ENCODE results near the gene BAG1.

The BAG1 gene

GRCh38 chr9:33241298-33241697 is 23.2 kb downstream of the BAG1 start:
- no peak for DNase-seq

- DNase-seq = peak in 1 of 5 experiments; percentile 48
Observed at GRCh38 chr9:33239921-33240320, 24.6 kb downstream of the BAG1 start, which contains the start of gene SPINK4. SPINK4 (plus strand) TSS chr9:33240167; CDS start chr9:33240209, 42 bp downstream.

- no peak for DNase-seq
Observed at GRCh38 chr9:33236571-33236970, 27.9 kb downstream of the BAG1 start.

GRCh38 chr9:33234511-33235467 is 29.7 kb downstream of the BAG1 start:
- no peak for DNase-seq

GRCh38 chr9:33233626-33234342 is 30.7 kb downstream of the BAG1 start:
- no peak for DNase-seq

- no peak for DNase-seq
Observed at GRCh38 chr9:33232815-33233214, 31.7 kb downstream of the BAG1 start.

- DNase-seq = no peak
Observed at GRCh38 chr9:33231623-33231942, 32.9 kb downstream of the BAG1 start.

- no peak for DNase-seq
Observed at GRCh38 chr9:33230756-33231622, 33.5 kb downstream of the BAG1 start.

- no peak for DNase-seq
Observed at GRCh38 chr9:33229359-33230114, 35.0 kb downstream of the BAG1 start.

- DNase-seq = no peak
Observed at GRCh38 chr9:33228606-33229005, 35.9 kb downstream of the BAG1 start.

GRCh38 chr9:33227741-33228140 is 36.8 kb downstream of the BAG1 start:
- DNase-seq = no peak

GRCh38 chr9:33227008-33227398 is 37.5 kb downstream of the BAG1 start:
- DNase-seq = no peak

GRCh38 chr9:33225319-33226147 is 39.0 kb downstream of the BAG1 start:
- peak in 4 of 5 experiments; percentile 44 to 80 (median 50) for DNase-seq

GRCh38 chr9:33223696-33224095 is 40.8 kb downstream of the BAG1 start:
- DNase-seq = no peak

- DNase-seq = no peak
Observed at GRCh38 chr9:33222031-33222430, 42.5 kb downstream of the BAG1 start.

- no peak for DNase-seq
Observed at GRCh38 chr9:33221568-33221884, 43.0 kb downstream of the BAG1 start.

- DNase-seq = peak in 1 of 5 experiments; percentile 22
Observed at GRCh38 chr9:33220681-33221567, 43.6 kb downstream of the BAG1 start.

- no peak for DNase-seq
Observed at GRCh38 chr9:33211695-33212393, 52.7 kb downstream of the BAG1 start.

- DNase-seq = no peak
Observed at GRCh38 chr9:33210006-33210715, 54.3 kb downstream of the BAG1 start.

Data from T-helper 2 cell (primary cell).